A549 (cell line): ENCODE results near the gene CLNS1A.

Source experiments
- CEBPB ChIP-seq, 2 experiments: fragments of >200 bp in 1 of 2; sonication (Bioruptor Twin) in 1 of 2; formaldehyde crosslinking in 1 of 2; IDR thresholded peaks; 2 replicates each; pipeline ENCODE4 v1.6.1; 2012 to 2016
- ESRRA ChIP-seq: fragments of 150-350 bp; IDR thresholded peaks from 2 replicates; pipeline ENCODE4 v1.6.1; 2014; ENCODE audit warnings: mild to moderate bottlenecking, low read length, borderline replicate concordance
- RAD21 ChIP-seq, 2 experiments: fragments of >200 bp in 1 of 2; sonication (Bioruptor Twin) in 1 of 2; formaldehyde crosslinking in 1 of 2; IDR thresholded peaks in 1 of 2; conservative IDR thresholded peaks in 1 of 2; 2 replicates in 1 of 2; 3 replicates in 1 of 2; pipeline ENCODE4 v1.6.1; 2012 to 2018; ENCODE audit warnings: inconsistent platforms in 1 of 2
- TP53 ChIP-seq: fragments of 250-450 bp; sonication (Bioruptor Pico); IDR thresholded peaks from 2 replicates; pipeline ENCODE4 v1.5.0; 2021; ENCODE audit warnings: mild to moderate bottlenecking, moderate library complexity
- ZSCAN20 ChIP-seq: fragments of 250-450 bp; sonication (Bioruptor Pico); IDR thresholded peaks from 2 replicates; pipeline ENCODE4 v1.8.0; 2022; ENCODE audit warnings: mild to moderate bottlenecking, moderate library complexity
- TF ChIP-seq, protein P1 (sequence below): fragments of >200 bp; sonication (Bioruptor Twin); formaldehyde crosslinking; IDR thresholded peaks from 3 replicates; pipeline ENCODE4 v1.5.1; 2016

DNA sequence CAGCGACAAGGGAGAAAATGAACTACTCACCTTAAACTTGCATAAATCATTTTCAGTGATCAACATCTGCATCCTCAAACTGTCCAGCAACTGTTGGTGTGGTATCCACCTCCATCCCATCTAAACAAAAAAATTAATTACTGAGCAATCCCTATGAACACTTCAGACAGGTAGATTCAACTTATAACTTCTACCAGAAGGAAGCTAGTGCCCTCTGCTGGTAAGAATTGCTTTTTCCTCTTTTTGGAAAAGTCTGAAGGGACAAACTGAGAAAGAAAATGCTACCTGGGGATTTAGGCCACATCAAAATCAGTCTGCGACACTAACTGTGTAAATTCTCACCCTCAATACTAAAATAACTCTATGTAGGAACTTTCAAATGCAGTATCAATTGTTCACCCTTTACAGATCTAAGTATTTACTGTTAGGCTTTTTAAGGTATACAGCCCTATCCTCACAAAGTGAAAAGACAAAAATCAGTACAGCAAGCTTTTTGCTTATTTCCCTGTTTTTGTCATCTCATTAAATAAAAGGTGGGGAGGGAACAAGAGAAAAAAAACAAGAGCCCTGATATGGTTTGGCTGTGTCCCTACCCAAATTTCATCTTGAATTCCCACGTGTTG lies 17.9 kb downstream of the CLNS1A start:
- peak; percentile 78 to 80 for TF ChIP-seq RAD21 (conservative IDR thresholded peaks at IDR 0.05 in 1 of 2, IDR thresholded peaks at IDR 0.05 in 1 of 2)
- TF ChIP-seq ZSCAN20 = no peak
- no peak for TF ChIP-seq TP53 (CRISPR knock-in tag)
- TF ChIP-seq, protein P1, sequence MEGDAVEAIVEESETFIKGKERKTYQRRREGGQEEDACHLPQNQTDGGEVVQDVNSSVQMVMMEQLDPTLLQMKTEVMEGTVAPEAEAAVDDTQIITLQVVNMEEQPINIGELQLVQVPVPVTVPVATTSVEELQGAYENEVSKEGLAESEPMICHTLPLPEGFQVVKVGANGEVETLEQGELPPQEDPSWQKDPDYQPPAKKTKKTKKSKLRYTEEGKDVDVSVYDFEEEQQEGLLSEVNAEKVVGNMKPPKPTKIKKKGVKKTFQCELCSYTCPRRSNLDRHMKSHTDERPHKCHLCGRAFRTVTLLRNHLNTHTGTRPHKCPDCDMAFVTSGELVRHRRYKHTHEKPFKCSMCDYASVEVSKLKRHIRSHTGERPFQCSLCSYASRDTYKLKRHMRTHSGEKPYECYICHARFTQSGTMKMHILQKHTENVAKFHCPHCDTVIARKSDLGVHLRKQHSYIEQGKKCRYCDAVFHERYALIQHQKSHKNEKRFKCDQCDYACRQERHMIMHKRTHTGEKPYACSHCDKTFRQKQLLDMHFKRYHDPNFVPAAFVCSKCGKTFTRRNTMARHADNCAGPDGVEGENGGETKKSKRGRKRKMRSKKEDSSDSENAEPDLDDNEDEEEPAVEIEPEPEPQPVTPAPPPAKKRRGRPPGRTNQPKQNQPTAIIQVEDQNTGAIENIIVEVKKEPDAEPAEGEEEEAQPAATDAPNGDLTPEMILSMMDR = peak; percentile 84
- no peak for TF ChIP-seq CEBPB (IDR thresholded peaks at IDR 0.05)
- no peak for TF ChIP-seq ESRRA
